8988T (cell line): ENCODE data around the gene TMEM221.

Source experiments
- DNase-seq: peaks from one replicate; pipeline ENCODE4 v3.0.0; 2011

TMEM221 gene

GRCh38 chr19:17404015-17404414 is 44.5 kb downstream of the TMEM221 start:
- DNase-seq: no peak

- peak; percentile 62 for DNase-seq
These were observed 45.2 kb downstream of the TMEM221 start for GRCh38 chr19:17402982-17403855.

GRCh38 chr19:17401628-17402027 is 46.8 kb downstream of the TMEM221 start:
- DNase-seq: no peak

GRCh38 chr19:17398902-17399527 is 49.5 kb downstream of the TMEM221 start:
- DNase-seq: no peak

- peak; percentile 96 for DNase-seq
These were observed 53.5 kb downstream of the TMEM221 start for GRCh38 chr19:17394891-17395415.

GRCh38 chr19:17393914-17394313 is 54.6 kb downstream of the TMEM221 start, which contains the start of gene CCDC194:
CCDC194 (minus strand) TSS chr19:17394196; CDS start chr19:17394158, 38 bp downstream.
- no peak for DNase-seq

- peak; percentile 46 for DNase-seq
These were observed 55.5 kb downstream of the TMEM221 start for GRCh38 chr19:17393002-17393401.

GRCh38 chr19:17391371-17392151 is 56.9 kb downstream of the TMEM221 start:
- peak; percentile 52 for DNase-seq

GRCh38 chr19:17390665-17391370 is 57.6 kb downstream of the TMEM221 start:
- DNase-seq: peak; percentile 99

- DNase-seq: no peak
These were observed 58.4 kb downstream of the TMEM221 start for GRCh38 chr19:17389957-17390664.

GRCh38 chr19:17389288-17389687 is 59.2 kb downstream of the TMEM221 start:
- no peak for DNase-seq

- peak; percentile 87 for DNase-seq
These were observed 62.4 kb downstream of the TMEM221 start for GRCh38 chr19:17385878-17386611.
